K562 (cell line): ENCODE data around the gene ITSN1. TPM values are rescaled to one million over a fixed set of nuclear protein-coding genes. Genes with fewer than 3 reads are reported as not detected.

Experiments
- ATAC-seq: fragments of 200-7000 bp; cut with Tn5 transposase; 3 replicates; pipeline ENCODE4 v1.9.1; 2020; ENCODE audit warnings: moderate library complexity
- BruUV-seq: library from RNA; stranded (reverse); fragments of 400-500 nt; replicated peaks from 2 replicates; lab custom pipeline; 2021; lab: Mats Ljungman, UMichigan
- CTCF ChIA-PET: fragments of 300-600 bp; formaldehyde crosslinking; extraction: SDS; loops from one replicate; lab custom pipeline; 2021; ENCODE audit warnings: low intra/inter-chr PET ratio; lab: Yijun Ruan, JAX
- POLR2A ChIA-PET: fragments of 300-600, 350-650 bp; sonication (Branson Sonifier 250); formaldehyde crosslinking; extraction: SDS; loops from one replicate; lab custom pipeline; 2021; ENCODE audit warnings: antibody characterized with exemption, inconsistent platforms; lab: Yijun Ruan, JAX
- DNase-seq, 4 experiments: peaks; one replicate each; pipeline versions ENCODE4 v3.0.0 to v3.0.0-alpha.2; 2011 to 2018; ENCODE audit warnings: low spot score in 3 of 4, mixed read lengths in 3 of 4; ENCODE audit errors: extremely low read depth in 1 of 4
- FAIRE-seq: peaks from 2 replicates; lab custom pipeline; 2011; peaks lifted over from hg19 to GRCh38; lab: Jason Lieb, UNC
- H2AFZ ChIP-seq: 2 replicates; pipeline ENCODE4 v1.6.0; 2011; ENCODE audit warnings: low read depth, low read length, control low read depth, inconsistent platforms
- H3K27ac ChIP-seq: fragments of 200-600 bp; 3 replicates; pipeline ENCODE4 v1.8.0; 2011; ENCODE audit warnings: low read depth, mild to moderate bottlenecking, control low read depth, inconsistent platforms, low read length, moderate library complexity, mixed read lengths; ENCODE audit errors: extremely low read depth
- H3K27me3 ChIP-seq, 2 experiments: fragments of 300-600 bp in 1 of 2; 2 replicates in 1 of 2; 3 replicates in 1 of 2; pipeline versions ENCODE4 v1.6.0 to v1.8.0; 2011; ENCODE audit warnings: inconsistent platforms in 2 of 2, low read length in 2 of 2, mild to moderate bottlenecking in 1 of 2, mixed read lengths in 1 of 2, moderate library complexity in 1 of 2; ENCODE audit not compliant: control insufficient read depth in 2 of 2, insufficient read depth in 2 of 2
- H3K36me3 ChIP-seq: fragments of 300-600 bp; 3 replicates; pipeline ENCODE4 v1.8.0; 2011; ENCODE audit warnings: mild to moderate bottlenecking, low read length, inconsistent platforms; ENCODE audit not compliant: control insufficient read depth, insufficient read depth
- H3K4me1 ChIP-seq, 2 experiments: fragments of 200-600 bp in 1 of 2; replicated peaks in 1 of 2; 2 replicates in 1 of 2; 3 replicates in 1 of 2; pipeline versions ENCODE4 v1.5.1 to v1.8.0; 2011; ENCODE audit warnings: inconsistent platforms in 2 of 2, low read length in 2 of 2, mild to moderate bottlenecking in 1 of 2, mixed read lengths in 1 of 2, moderate library complexity in 1 of 2; ENCODE audit not compliant: control insufficient read depth in 2 of 2, insufficient read depth in 2 of 2
- H3K4me2 ChIP-seq: 2 replicates; pipeline ENCODE4 v1.6.1; 2011; ENCODE audit warnings: low read length, control low read depth, inconsistent platforms, mixed read lengths; ENCODE audit not compliant: insufficient read depth
- H3K4me3 ChIP-seq: fragments of 200-600 bp; sonication (generic), shearing (Covaris generic); 2 replicates; pipeline ENCODE4 v1.5.1; 2016; ENCODE audit warnings: control low read depth, inconsistent platforms
- H3K79me2 ChIP-seq: fragments of 200-600 bp; 3 replicates; pipeline ENCODE4 v1.8.0; 2011; ENCODE audit warnings: low read length, inconsistent platforms; ENCODE audit not compliant: control insufficient read depth, insufficient read depth
- H3K9ac ChIP-seq, 2 experiments: 2 replicates each; pipeline versions ENCODE4 v1.6.0 to v1.6.1; 2011; ENCODE audit warnings: low read depth in 2 of 2, low read length in 2 of 2, control low read depth in 1 of 2, inconsistent platforms in 1 of 2, mild to moderate bottlenecking in 1 of 2, mixed read lengths in 1 of 2; ENCODE audit not compliant: insufficient read depth in 1 of 2
- H3K9me1 ChIP-seq: one replicate; pipeline ENCODE4 v1.6.0; 2011; ENCODE audit warnings: inconsistent platforms, mild to moderate bottlenecking, low read length, moderate library complexity; ENCODE audit not compliant: control insufficient read depth, insufficient read depth
- H3K9me3 ChIP-seq: replicated peaks from 2 replicates; pipeline ENCODE4 v1.5.1; 2011; ENCODE audit warnings: low read depth, low read length, inconsistent platforms; ENCODE audit not compliant: control insufficient read depth, insufficient read depth
- H4K20me1 ChIP-seq: replicated peaks from 2 replicates; pipeline ENCODE4 v1.6.1; 2011; ENCODE audit warnings: low read length, inconsistent platforms, mixed read lengths; ENCODE audit not compliant: control insufficient read depth, insufficient read depth
- ATF1 ChIP-seq, 2 experiments: fragments of 450-650 bp in 1 of 2; IDR thresholded peaks; 2 replicates each; pipeline ENCODE4 v1.6.1; 2016; ENCODE audit warnings: missing compliant biosample characterization in 1 of 2, missing genetic modification characterization in 1 of 2
- KDM4B ChIP-seq, 2 experiments: fragments of 450-650 bp in 1 of 2; sonication (generic) in 1 of 2; IDR thresholded peaks; 2 replicates each; pipeline ENCODE4 v1.6.1; 2016 to 2017; ENCODE audit warnings: borderline replicate concordance in 2 of 2, antibody characterized with exemption in 1 of 2, low read depth in 1 of 2, mild to moderate bottlenecking in 1 of 2
- KLF16 ChIP-seq: IDR thresholded peaks from 2 replicates; pipeline ENCODE4 v1.6.1; 2016; ENCODE audit warnings: antibody characterized with exemption
- MXI1 ChIP-seq: IDR thresholded peaks from 2 replicates; pipeline ENCODE4 v1.6.1; 2011; ENCODE audit warnings: low read depth, mild to moderate bottlenecking, improper control_type of control experiment, low read length
- NCOA6 ChIP-seq: fragments of 450-650 bp; IDR thresholded peaks from 2 replicates; pipeline ENCODE4 v1.6.1; 2017; ENCODE audit warnings: mild to moderate bottlenecking
- NR3C1 ChIP-seq: sonication (generic); formaldehyde crosslinking; IDR thresholded peaks from 2 replicates; pipeline ENCODE4 v1.8.1; 2022; ENCODE audit warnings: missing genetic modification reagents
- PHF20 ChIP-seq: fragments of 450-650 bp; IDR thresholded peaks from 2 replicates; pipeline ENCODE4 v1.6.1; 2018; ENCODE audit not compliant: partially characterized antibody
- SMAD4 ChIP-seq: fragments of 250-450 bp; sonication (Bioruptor Pico); conservative IDR thresholded peaks from 2 replicates; pipeline ENCODE4 v1.8.0; 2021; ENCODE audit warnings: inconsistent platforms, mild to moderate bottlenecking, moderate library complexity
- SMC3 ChIP-seq: conservative IDR thresholded peaks from 2 replicates; pipeline ENCODE4 v1.6.1; 2011; ENCODE audit warnings: low read depth, low read length, improper control_type of control experiment; ENCODE audit not compliant: insufficient read depth
- SOX6 ChIP-seq: fragments of 450-650 bp; IDR thresholded peaks from 2 replicates; pipeline ENCODE4 v1.6.1; 2014; ENCODE audit warnings: mild to moderate bottlenecking
- ZNF175 ChIP-seq: fragments of 200-800 bp; sonication (Bioruptor generic); IDR thresholded peaks from 2 replicates; pipeline ENCODE4 v1.6.1; 2016; ENCODE audit warnings: low read depth, mild to moderate bottlenecking, missing genetic modification characterization, missing compliant biosample characterization
- ZNF184 ChIP-seq: sonication (generic); formaldehyde crosslinking; IDR thresholded peaks from 2 replicates; pipeline ENCODE4 v1.5.0; 2020; ENCODE audit warnings: missing genetic modification reagents
- ZNF431 ChIP-seq: sonication (generic); formaldehyde crosslinking; IDR thresholded peaks from 2 replicates; pipeline ENCODE4 v1.8.0; 2022; ENCODE audit warnings: mild to moderate bottlenecking, missing genetic modification reagents
- ZNF707 ChIP-seq: fragments of 250-450 bp; sonication (Bioruptor Pico); conservative IDR thresholded peaks from 2 replicates; pipeline ENCODE4 v1.8.0; 2022; ENCODE audit warnings: inconsistent platforms, mild to moderate bottlenecking, moderate library complexity
- WGBS: fragments of 100-300 bp; shearing (Covaris generic); methylation state at CpG from one replicate; pipeline ENCODE4 v1.1.6; 2016; ENCODE audit warnings: low coverage, mixed read lengths; ENCODE audit not compliant: insufficient coverage; ENCODE audit errors: missing lambda C conversion rate; 5-methylcytosine and 5-hydroxymethylcytosine counted together
- in situ Hi-C: fragments of 300-500 bp; cut with MboI; formaldehyde crosslinking; loops from 4 replicates; pipeline ENCODE4 v1.15.0; 2018; ENCODE audit warnings: inconsistent platforms, mixed read lengths
- intact Hi-C: fragments of 100-400 bp; cut with micrococcal nuclease; formaldehyde crosslinking; loops from 2 replicates; pipeline ENCODE4 v1.14.2; 2022
- polyA plus RNA-seq, 8 experiments: library from polyadenylated mRNA; depleted of rRNA in 4 of 8; stranded (reverse) in 5 of 8; unstranded in 3 of 8; fragments of >200 nt; fragmentation: Nextera tagmentation in 2 of 8; fragmentation: Illumina TruSeq in 1 of 8; extraction: Ambion mirVana in 2 of 8; extraction: Trizol in 1 of 8; gene quantifications; 2 replicates each; pipeline versions ENCODE4 v1.2.1 to v1.2.3, GENCODE V29; 2011 to 2014; ENCODE audit warnings: inconsistent platforms in 1 of 8, missing spikeins in 1 of 8
- total RNA-seq, 7 experiments: library from RNA; depleted of rRNA in 6 of 7; stranded (reverse); fragments of >200 nt in 6 of 7; fragmentation: Illumina TruSeq in 2 of 7; extraction: Trizol in 2 of 7; gene quantifications; 2 replicates each; pipeline versions ENCODE4 v1.2.1 to v1.2.3, GENCODE V29; 2011 to 2021; ENCODE audit warnings: low replicate concordance in 1 of 7
- TF ChIP-seq, protein P1 (sequence below): sonication (generic); formaldehyde crosslinking; IDR thresholded peaks from 2 replicates; pipeline ENCODE4 v1.8.1; 2023; ENCODE audit warnings: mild to moderate bottlenecking, missing genetic modification reagents

The ITSN1 gene
- total and polyA plus RNA-seq, 9 of the 15 experiments (the other 6 are each of a cell fraction or from before 2014, with no cell fraction given): 1.1 to 12.6 (median 4.8) TPM

DNA sequence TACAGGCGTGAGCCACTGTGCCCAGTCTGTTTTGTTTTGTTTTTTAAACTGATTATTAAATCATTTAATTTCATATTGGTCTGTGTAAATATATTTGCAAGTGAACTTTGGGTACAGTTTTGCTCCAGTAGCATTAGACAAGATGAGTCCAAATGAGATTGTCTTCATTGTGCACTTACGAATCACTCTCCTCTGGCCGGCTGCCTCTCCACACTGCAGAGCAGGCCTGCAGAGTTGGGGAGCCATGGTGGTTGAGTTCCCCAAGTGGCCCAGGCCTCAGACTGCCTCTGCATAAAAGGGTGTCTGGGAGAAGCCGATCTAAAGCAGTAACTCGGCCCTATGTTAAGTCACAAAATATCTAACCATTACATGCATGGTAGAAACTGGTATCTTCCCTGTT lies 198.5 kb downstream of the ITSN1 start:
- no TSS peak for BruUV-seq
- H3K9ac ChIP-seq: no peak overlapping the region
- H3K9me1 ChIP-seq: no peaks in the 10 kb centered on the region
- no peaks in the 10 kb centered on the region; a peak in 1 of 5 replicates for H3K4me1 ChIP-seq
- H4K20me1 ChIP-seq: no peaks in the 10 kb centered on the region
- H3K27ac ChIP-seq: no peak overlapping the region
- H2AFZ ChIP-seq: no peak overlapping the region
- CTCF ChIA-PET: no interaction called here
- FAIRE-seq: no peak
- no peak overlapping the region for H3K4me3 ChIP-seq
- no peaks in the 10 kb centered on the region for H3K79me2 ChIP-seq
- in situ Hi-C loops: no loop called here
- POLR2A ChIA-PET: no interaction called here
- H3K27me3 ChIP-seq: peaks cover 31 to 64% of the 10 kb centered on the region in 2 experiments
- WGBS: 11% methylated on average over 5 of the region's 5 CpGs
- no peak for ATAC-seq
- H3K9me3 ChIP-seq: no peaks in the 10 kb centered on the region
- no peak for TF ChIP-seq SMAD4 (CRISPR knock-in tag)
- TF ChIP-seq NCOA6: no peak
- TF ChIP-seq PHF20: no peak
- TF ChIP-seq KLF16: no peak
- H3K36me3 ChIP-seq: no peaks in the 10 kb centered on the region
- intact Hi-C loops: no loop called here
- no peak for DNase-seq
- H3K4me2 ChIP-seq: no peak overlapping the region

DNA sequence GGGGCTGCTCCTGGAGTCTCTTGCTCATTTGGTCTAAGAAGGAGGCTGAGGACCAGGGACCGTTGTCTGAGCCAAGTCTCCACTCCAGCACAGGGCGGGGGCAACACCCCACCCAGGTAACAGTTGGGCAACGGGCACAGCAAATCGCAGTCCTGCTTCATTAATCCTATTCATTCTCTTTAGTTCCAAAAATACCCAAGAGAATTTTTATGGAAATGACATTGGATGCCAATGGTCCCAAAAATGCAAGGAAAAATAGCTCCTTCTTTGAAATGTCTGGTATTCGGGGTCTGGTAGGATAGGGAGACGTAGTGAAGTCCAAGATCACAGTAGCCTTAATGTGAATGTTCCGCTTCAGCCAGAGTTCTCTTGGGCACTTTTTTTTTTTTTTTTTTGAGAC lies 199.3 kb downstream of the ITSN1 start:
- Histone ChIP-seq H3K36me3 (no peaks in the 10 kb centered on the region), H3K9me3 (no peaks in the 10 kb centered on the region; the same call in 1 of the 2 replicates), H3K27ac (no peak overlapping the region), H3K9me1 (no peaks in the 10 kb centered on the region), H3K4me2 (no peak overlapping the region), H4K20me1 (no peaks in the 10 kb centered on the region), H3K4me3 (no peak overlapping the region), H3K9ac (no peak overlapping the region), H3K79me2 (no peaks in the 10 kb centered on the region), H3K4me1 (no peaks in the 10 kb centered on the region; a peak in 1 of 5 replicates), H2AFZ (no peak overlapping the region), H3K27me3 (peaks cover 38 to 66% of the 10 kb centered on the region in 2 experiments)
- intact Hi-C loops: no loop called here
- POLR2A ChIA-PET: interaction anchor here (0.7 kb wide), 1 partner anchor 1854 kb away, joined by 3 read pairs; no protein-coding TSS in a partner anchor
- in situ Hi-C loops: no loop called here
- DNase-seq: no peak
- TF ChIP-seq ZNF175 (CRISPR knock-in tag) (no peak), ZNF184 (CRISPR knock-in tag) (no peak), ZNF707 (CRISPR knock-in tag) (no peak), ATF1 (CRISPR knock-in tag; IDR thresholded peaks at IDR 0.05) (no peak), ATF1 (tag; IDR thresholded peaks at IDR 0.05) (no peak), SMC3 (no peak), NR3C1 (CRISPR knock-in tag) (no peak), ZNF431 (CRISPR knock-in tag) (no peak), KDM4B (IDR thresholded peaks at IDR 0.05; ENCODE audit: borderline replicate concordance in 2 of 2, low read depth in 1 of 2) (no peak), MXI1 (no peak), SOX6 (no peak)
- TF ChIP-seq, protein P1, sequence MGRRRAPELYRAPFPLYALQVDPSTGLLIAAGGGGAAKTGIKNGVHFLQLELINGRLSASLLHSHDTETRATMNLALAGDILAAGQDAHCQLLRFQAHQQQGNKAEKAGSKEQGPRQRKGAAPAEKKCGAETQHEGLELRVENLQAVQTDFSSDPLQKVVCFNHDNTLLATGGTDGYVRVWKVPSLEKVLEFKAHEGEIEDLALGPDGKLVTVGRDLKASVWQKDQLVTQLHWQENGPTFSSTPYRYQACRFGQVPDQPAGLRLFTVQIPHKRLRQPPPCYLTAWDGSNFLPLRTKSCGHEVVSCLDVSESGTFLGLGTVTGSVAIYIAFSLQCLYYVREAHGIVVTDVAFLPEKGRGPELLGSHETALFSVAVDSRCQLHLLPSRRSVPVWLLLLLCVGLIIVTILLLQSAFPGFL (CRISPR knock-in tag): no peak
- ATAC-seq: no peak
- FAIRE-seq: no peak
- BruUV-seq: no TSS peak
- CTCF ChIA-PET: no interaction called here
- 7% methylated on average over 7 of the region's 7 CpGs for WGBS
